ENCODE measurements around the gene ELN.
"Not testable (repeated sequence)": the region's sequence is repeated elsewhere in the genome, so short reads cannot be mapped to it uniquely, and the experiment has no call there.

The ELN gene

DNA sequence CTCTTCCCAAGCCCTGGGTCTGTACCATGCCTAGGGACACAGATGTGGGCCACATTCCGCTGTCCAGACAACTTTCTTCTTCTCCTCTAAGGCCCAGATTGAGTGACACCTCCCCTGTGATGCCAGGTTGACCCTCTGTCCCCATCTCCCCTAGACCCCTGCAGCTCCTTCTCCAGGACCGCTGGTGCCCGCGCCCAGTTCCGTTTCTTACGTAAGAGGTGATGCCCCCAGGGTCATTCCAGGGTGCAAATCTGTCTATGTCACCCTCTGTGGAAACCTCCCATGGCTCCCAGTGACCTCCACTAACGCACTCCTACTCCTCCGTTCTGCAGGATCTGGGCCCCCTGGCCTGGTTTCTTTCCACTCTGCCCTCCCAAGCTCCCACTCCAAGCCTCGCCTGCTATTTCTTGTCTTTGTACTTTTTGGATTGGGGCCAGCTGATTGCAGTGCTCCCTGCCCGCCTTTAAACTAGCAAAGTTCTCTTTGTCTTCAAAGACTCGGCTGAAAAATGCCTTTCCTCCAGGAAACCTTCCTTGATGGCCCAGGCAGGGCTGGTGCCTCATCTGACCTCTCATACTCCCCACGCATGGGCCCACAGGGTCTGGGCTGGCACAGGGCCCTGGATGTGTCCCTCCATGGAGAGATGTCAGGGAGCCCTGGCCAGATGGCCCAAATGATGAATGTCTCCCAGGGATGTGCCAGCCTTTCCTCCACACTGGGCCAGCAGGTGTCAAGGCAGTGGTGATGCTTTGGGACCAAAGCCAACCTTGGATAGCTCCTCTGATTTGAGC lies 21.3 kb upstream of the ELN start:
- TF ChIP-seq, protein P1, sequence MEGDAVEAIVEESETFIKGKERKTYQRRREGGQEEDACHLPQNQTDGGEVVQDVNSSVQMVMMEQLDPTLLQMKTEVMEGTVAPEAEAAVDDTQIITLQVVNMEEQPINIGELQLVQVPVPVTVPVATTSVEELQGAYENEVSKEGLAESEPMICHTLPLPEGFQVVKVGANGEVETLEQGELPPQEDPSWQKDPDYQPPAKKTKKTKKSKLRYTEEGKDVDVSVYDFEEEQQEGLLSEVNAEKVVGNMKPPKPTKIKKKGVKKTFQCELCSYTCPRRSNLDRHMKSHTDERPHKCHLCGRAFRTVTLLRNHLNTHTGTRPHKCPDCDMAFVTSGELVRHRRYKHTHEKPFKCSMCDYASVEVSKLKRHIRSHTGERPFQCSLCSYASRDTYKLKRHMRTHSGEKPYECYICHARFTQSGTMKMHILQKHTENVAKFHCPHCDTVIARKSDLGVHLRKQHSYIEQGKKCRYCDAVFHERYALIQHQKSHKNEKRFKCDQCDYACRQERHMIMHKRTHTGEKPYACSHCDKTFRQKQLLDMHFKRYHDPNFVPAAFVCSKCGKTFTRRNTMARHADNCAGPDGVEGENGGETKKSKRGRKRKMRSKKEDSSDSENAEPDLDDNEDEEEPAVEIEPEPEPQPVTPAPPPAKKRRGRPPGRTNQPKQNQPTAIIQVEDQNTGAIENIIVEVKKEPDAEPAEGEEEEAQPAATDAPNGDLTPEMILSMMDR (conservative IDR thresholded peaks at IDR 0.05; ENCODE audit: control insufficient read depth, insufficient read depth, low read depth, low read length), result no peak
- no peak overlapping the region for H3K4me3 ChIP-seq (ENCODE audit: control insufficient read depth, low read depth, low read length)
- no peak for DNase-seq (ENCODE audit: low read depth)

DNA sequence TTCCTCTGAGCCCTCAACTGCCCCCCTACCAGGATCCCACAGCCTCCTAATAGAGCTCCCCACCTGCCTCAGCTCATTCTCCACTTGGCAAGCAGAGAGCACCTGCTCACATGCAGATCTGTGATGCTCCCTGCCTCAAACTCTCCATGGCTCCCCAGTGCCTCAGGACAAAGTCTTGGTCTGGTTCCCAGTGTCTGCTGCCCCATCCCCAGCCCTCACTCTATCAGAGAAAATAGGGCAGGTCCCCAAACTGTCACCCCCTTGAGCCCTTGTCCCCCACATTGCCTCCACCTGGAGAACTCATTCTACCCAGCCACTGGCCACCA lies 20.8 kb upstream of the ELN start:
- no peak for DNase-seq (ENCODE audit: low read depth)
- TF ChIP-seq, protein P1 (conservative IDR thresholded peaks at IDR 0.05; ENCODE audit: control insufficient read depth, insufficient read depth, low read depth, low read length), result no peak
- no peak overlapping the region for H3K4me3 ChIP-seq (ENCODE audit: control insufficient read depth, low read depth, low read length)

GRCh38 chr7:74008687-74009086 lies 19.3 kb upstream of the ELN start:
- H3K4me3 ChIP-seq (ENCODE audit: control insufficient read depth, low read depth, low read length), result no peak overlapping the region
- TF ChIP-seq, protein P1 (conservative IDR thresholded peaks at IDR 0.05; ENCODE audit: control insufficient read depth, insufficient read depth, low read depth, low read length), result no peak
- no peak for DNase-seq (ENCODE audit: low read depth)

GRCh38 chr7:74009719-74010118 lies 18.3 kb upstream of the ELN start:
- DNase-seq (ENCODE audit: low read depth), result no peak
- no peak overlapping the region for H3K4me3 ChIP-seq (ENCODE audit: control insufficient read depth, low read depth, low read length)
- TF ChIP-seq, protein P1 (conservative IDR thresholded peaks at IDR 0.05; ENCODE audit: control insufficient read depth, insufficient read depth, low read depth, low read length), result no peak

DNA sequence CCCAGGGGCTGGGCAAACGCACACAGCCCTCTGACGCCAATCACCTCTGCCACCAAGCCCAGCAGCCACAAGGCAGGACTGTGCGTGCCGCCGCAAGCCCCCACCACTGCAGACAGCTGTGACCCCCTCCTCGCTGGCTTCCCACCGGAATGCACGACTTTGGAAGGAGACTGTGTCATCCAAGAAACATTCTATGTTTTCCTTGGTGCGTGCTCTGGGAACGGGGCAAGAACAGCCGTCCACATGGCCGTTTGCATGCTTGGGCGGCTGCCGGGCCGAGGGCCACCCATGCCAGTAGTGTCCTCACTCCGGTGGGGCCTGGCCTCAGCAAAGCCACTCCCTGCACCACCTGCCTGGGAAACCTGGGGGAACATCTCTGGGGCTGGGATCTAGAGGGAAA lies 17.6 kb upstream of the ELN start:
- DNase-seq (ENCODE audit: low read depth), result no peak
- no peak overlapping the region for H3K4me3 ChIP-seq (ENCODE audit: control insufficient read depth, low read depth, low read length)
- TF ChIP-seq, protein P1 (conservative IDR thresholded peaks at IDR 0.05; ENCODE audit: control insufficient read depth, insufficient read depth, low read depth, low read length), result no peak

GRCh38 chr7:74011421-74011820 lies 16.6 kb upstream of the ELN start:
- not testable (repeated sequence) for DNase-seq (ENCODE audit: low read depth); H3K4me3 ChIP-seq (ENCODE audit: control insufficient read depth, low read depth, low read length)

GRCh38 chr7:74012842-74013249 lies 15.1 kb upstream of the ELN start:
- H3K4me3 ChIP-seq (ENCODE audit: control insufficient read depth, low read depth, low read length), result no peak overlapping the region
- no peak for DNase-seq (ENCODE audit: low read depth)
- TF ChIP-seq, protein P1 (conservative IDR thresholded peaks at IDR 0.05; ENCODE audit: control insufficient read depth, insufficient read depth, low read depth, low read length), result no peak
